RWPE2 (cell line): ENCODE measurements around the gene INHBC.
"Not testable (repeated sequence)": the region's sequence is repeated elsewhere in the genome, so short reads cannot be mapped to it uniquely, and the experiment has no call there.

Source experiments
- ATAC-seq: fragments of 200-7000 bp; cut with Tn5 transposase; 3 replicates; pipeline ENCODE4 v1.9.1; 2021; ENCODE audit warnings: low read depth
- DNase-seq: peaks from one replicate; pipeline ENCODE4 v3.0.0-alpha.2; 2020; ENCODE audit warnings: low spot score
- H3K27ac ChIP-seq: fragments of 450-650 bp; 2 replicates; pipeline ENCODE4 v1.5.1; 2017; ENCODE audit warnings: mild to moderate bottlenecking; ENCODE audit not compliant: poor library complexity, severe bottlenecking
- H3K27me3 ChIP-seq: fragments of 250-450 bp; sonication (Bioruptor Pico); 2 replicates; pipeline ENCODE4 v1.5.1; 2021; ENCODE audit warnings: mild to moderate bottlenecking, moderate library complexity; ENCODE audit not compliant: insufficient read depth, poor library complexity, severe bottlenecking
- H3K36me3 ChIP-seq: fragments of 250-450 bp; sonication (Bioruptor Pico); 2 replicates; pipeline ENCODE4 v1.5.1; 2020; ENCODE audit warnings: low read depth, mild to moderate bottlenecking, moderate library complexity
- H3K4me1 ChIP-seq: fragments of 250-450 bp; sonication (Bioruptor Pico); 2 replicates; pipeline ENCODE4 v1.5.1; 2021; ENCODE audit warnings: mild to moderate bottlenecking, moderate library complexity; ENCODE audit not compliant: insufficient read depth, poor library complexity, severe bottlenecking
- H3K4me3 ChIP-seq: fragments of 250-450 bp; sonication (Bioruptor Pico); 2 replicates; pipeline ENCODE4 v1.5.1; 2021; ENCODE audit warnings: mild to moderate bottlenecking, moderate library complexity; ENCODE audit not compliant: severe bottlenecking
- H3K9me3 ChIP-seq: fragments of 250-450 bp; sonication (Bioruptor Pico); 2 replicates; pipeline ENCODE4 v1.5.1; 2021; ENCODE audit warnings: mild to moderate bottlenecking, moderate library complexity; ENCODE audit not compliant: severe bottlenecking
- TF ChIP-seq, protein P1 (sequence below): fragments of 450-650 bp; IDR thresholded peaks from one replicate; pipeline ENCODE4 v1.5.1; 2017; ENCODE audit warnings: mild to moderate bottlenecking, moderate library complexity; ENCODE audit not compliant: poor library complexity, severe bottlenecking

Gene INHBC

GRCh38 chr12:57401165-57401564 lies 33.4 kb upstream of the INHBC start:
- Histone ChIP-seq H3K27ac (no peak overlapping the region), H3K4me1 (no peaks in the 10 kb centered on the region), H3K9me3 (no peaks in the 10 kb centered on the region), H3K36me3 (no peaks in the 10 kb centered on the region), H3K27me3 (no peaks in the 10 kb centered on the region), H3K4me3 (no peak overlapping the region)
- no peak for ATAC-seq
- no peak for DNase-seq
- TF ChIP-seq, protein P1, sequence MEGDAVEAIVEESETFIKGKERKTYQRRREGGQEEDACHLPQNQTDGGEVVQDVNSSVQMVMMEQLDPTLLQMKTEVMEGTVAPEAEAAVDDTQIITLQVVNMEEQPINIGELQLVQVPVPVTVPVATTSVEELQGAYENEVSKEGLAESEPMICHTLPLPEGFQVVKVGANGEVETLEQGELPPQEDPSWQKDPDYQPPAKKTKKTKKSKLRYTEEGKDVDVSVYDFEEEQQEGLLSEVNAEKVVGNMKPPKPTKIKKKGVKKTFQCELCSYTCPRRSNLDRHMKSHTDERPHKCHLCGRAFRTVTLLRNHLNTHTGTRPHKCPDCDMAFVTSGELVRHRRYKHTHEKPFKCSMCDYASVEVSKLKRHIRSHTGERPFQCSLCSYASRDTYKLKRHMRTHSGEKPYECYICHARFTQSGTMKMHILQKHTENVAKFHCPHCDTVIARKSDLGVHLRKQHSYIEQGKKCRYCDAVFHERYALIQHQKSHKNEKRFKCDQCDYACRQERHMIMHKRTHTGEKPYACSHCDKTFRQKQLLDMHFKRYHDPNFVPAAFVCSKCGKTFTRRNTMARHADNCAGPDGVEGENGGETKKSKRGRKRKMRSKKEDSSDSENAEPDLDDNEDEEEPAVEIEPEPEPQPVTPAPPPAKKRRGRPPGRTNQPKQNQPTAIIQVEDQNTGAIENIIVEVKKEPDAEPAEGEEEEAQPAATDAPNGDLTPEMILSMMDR, result no peak

GRCh38 chr12:57402156-57402555 lies 32.4 kb upstream of the INHBC start:
- H3K4me1 ChIP-seq, H3K36me3 ChIP-seq, H3K4me3 ChIP-seq, H3K9me3 ChIP-seq, ATAC-seq, H3K27me3 ChIP-seq, H3K27ac ChIP-seq, DNase-seq: not testable (repeated sequence)

DNA sequence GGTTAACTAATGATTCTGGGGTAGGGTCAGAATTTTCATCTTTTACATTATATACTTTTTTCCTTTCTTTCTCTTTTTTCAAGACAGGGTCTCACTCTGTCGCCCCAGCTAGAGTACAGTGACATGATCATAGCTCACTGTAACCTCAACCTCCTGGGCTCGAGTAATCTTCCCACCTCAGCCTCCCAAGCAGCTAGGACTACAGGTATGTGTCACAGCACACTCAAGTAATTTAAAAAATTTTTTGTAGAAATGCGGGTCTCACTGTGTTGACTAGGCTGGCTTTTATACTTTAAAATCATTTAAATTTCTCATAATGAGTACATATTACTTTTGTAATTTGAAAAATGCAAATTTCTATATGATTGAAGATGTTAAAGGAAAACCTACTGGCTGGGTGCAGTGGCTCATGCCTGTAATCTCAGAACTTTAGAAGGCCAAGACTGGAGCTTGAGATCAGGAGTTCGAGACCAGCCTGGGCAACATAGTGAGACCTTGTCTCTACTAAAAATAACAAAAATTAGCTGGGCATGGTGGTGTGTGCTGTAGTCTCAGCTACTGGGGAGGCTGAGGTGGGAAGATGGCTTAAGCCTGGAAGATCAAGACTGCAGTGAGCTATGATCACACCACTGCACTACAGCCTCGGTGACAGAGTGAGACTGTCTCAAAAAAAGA lies 29.5 kb upstream of the INHBC start:
- no peak overlapping the region for H3K27ac ChIP-seq
- H3K36me3 ChIP-seq, result peaks cover 5% of the 10 kb centered on the region; the same call in 1 of the 2 replicates
- ATAC-seq, result no peak
- no peaks in the 10 kb centered on the region for H3K27me3 ChIP-seq
- TF ChIP-seq, protein P1, result no peak
- no peaks in the 10 kb centered on the region for H3K4me1 ChIP-seq
- no peak overlapping the region for H3K4me3 ChIP-seq
- H3K9me3 ChIP-seq, result no peaks in the 10 kb centered on the region
- DNase-seq, result no peak

- DNase-seq (no peak), ATAC-seq (no peak)
- Histone ChIP-seq H3K27me3 (no peaks in the 10 kb centered on the region), H3K27ac (no peak overlapping the region), H3K4me3 (no peak overlapping the region), H3K4me1 (no peaks in the 10 kb centered on the region), H3K36me3 (peaks cover 5% of the 10 kb centered on the region; the same call in 1 of the 2 replicates), H3K9me3 (no peaks in the 10 kb centered on the region)
- TF ChIP-seq, protein P1, result no peak
These were observed 24.1 kb upstream of the INHBC start for GRCh38 chr12:57410534-57410933.

DNA sequence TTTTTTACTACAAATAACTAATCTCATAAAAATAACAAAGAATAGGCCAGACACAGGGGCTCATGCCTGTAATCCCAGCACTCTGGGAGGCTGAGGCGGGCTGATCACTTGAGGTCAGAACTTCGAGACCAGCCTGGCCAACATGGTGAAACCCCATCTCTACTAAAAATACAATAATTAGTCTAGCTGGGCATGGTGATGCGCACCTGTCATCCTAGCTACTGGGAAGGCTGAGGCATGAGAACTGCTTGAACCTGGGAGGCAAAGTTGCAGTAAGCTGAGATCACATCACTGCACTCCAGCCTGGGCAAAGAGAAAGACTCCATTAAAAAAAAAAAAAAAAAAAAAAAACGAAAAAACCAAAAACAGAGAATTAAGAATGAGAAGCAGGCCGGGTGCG lies 20.4 kb upstream of the INHBC start:
- not testable (repeated sequence) for H3K4me3 ChIP-seq, ATAC-seq, H3K27me3 ChIP-seq, H3K9me3 ChIP-seq, DNase-seq, H3K27ac ChIP-seq, H3K36me3 ChIP-seq, H3K4me1 ChIP-seq

- Histone ChIP-seq H3K9me3 (no peaks in the 10 kb centered on the region), H3K4me3 (no peak overlapping the region), H3K4me1 (peaks cover 3% of the 10 kb centered on the region), H3K36me3 (peaks cover 6% of the 10 kb centered on the region; the same call in 1 of the 2 replicates), H3K27me3 (no peaks in the 10 kb centered on the region), H3K27ac (no peak overlapping the region)
- TF ChIP-seq, protein P1, result no peak
- DNase-seq, result no peak
- no peak for ATAC-seq
These were observed 19.5 kb upstream of the INHBC start for GRCh38 chr12:57415088-57415487.
